HCT116 (cell line): ENCODE results near the gene CLCA2. TPM values are rescaled to one million over a fixed set of nuclear protein-coding genes. Genes with fewer than 3 reads are reported as not detected.

Experiments used
- ATAC-seq: fragments of 200-7000 bp; cut with Tn5 transposase; 2 replicates; pipeline ENCODE4 v1.9.1; 2020; ENCODE audit warnings: mild to moderate bottlenecking, moderate library complexity
- BruUV-seq: library from RNA; stranded (reverse); fragments of 400-500 nt; replicated peaks from 2 replicates; lab custom pipeline; 2021; lab: Mats Ljungman, UMichigan
- CTCF ChIA-PET: fragments of 300-600 bp; sonication (Branson Sonifier 250); formaldehyde crosslinking; loops from one replicate; lab custom pipeline; 2021; ENCODE audit warnings: antibody characterized with exemption; lab: Charles Lee
- POLR2A ChIA-PET: fragments of 300-600, 350-600 bp; sonication (Branson Sonifier 250); formaldehyde crosslinking; loops from one replicate; lab custom pipeline; 2021; ENCODE audit warnings: antibody characterized with exemption; lab: Charles Lee
- RAD21 ChIA-PET, 2 experiments: fragments of 300-600 bp; sonication (Branson Sonifier 250); formaldehyde crosslinking; loops; one replicate each; lab custom pipeline; 2023; ENCODE audit warnings: low total read pairs in 2 of 2; ENCODE audit not compliant: uncharacterized antibody in 2 of 2, unreplicated experiment in 2 of 2, low non-redundant PET in 1 of 2; lab: Charles Lee
- DNase-seq: peaks from one replicate; pipeline ENCODE4 v3.0.0-alpha.2; 2010; ENCODE audit warnings: low read depth, low spot score
- H2AFZ ChIP-seq: fragments of 200-600 bp; shearing (Covaris generic), sonication (generic); 2 replicates; pipeline ENCODE4 v1.6.1; 2017; ENCODE audit warnings: low read depth, mixed run types, mixed read lengths, antibody characterized with exemption, low read length; ENCODE audit not compliant: poor library complexity, severe bottlenecking
- H3K27ac ChIP-seq: 2 replicates; pipeline ENCODE4 v1.5.1; 2012; ENCODE audit warnings: low read depth, low read length
- H3K27me3 ChIP-seq: fragments of 200-600 bp; sonication (generic); 2 replicates; pipeline ENCODE4 v1.6.1; 2016; ENCODE audit warnings: mixed run types, low read length, mixed read lengths; ENCODE audit not compliant: insufficient read depth
- H3K36me3 ChIP-seq, 2 experiments: fragments of 200-500 bp in 1 of 2; fragments of 200-600 bp in 1 of 2; sonication (Bioruptor generic) in 1 of 2; sonication (generic) in 1 of 2; 2 replicates each; pipeline versions ENCODE4 v1.5.1 to v1.6.1; 2014 to 2016; ENCODE audit warnings: low read length in 2 of 2, inconsistent platforms in 1 of 2, mixed read lengths in 1 of 2, mixed run types in 1 of 2; ENCODE audit not compliant: insufficient read depth in 2 of 2, control insufficient read depth in 1 of 2
- H3K4me1 ChIP-seq, 2 experiments: fragments of 200-600 bp in 1 of 2; sonication (generic) in 1 of 2; 2 replicates each; pipeline versions ENCODE4 v1.5.1 to v1.6.1; 2012 to 2017; ENCODE audit warnings: low read length in 2 of 2, inconsistent platforms in 1 of 2, mild to moderate bottlenecking in 1 of 2, mixed read lengths in 1 of 2, mixed run types in 1 of 2, moderate library complexity in 1 of 2; ENCODE audit not compliant: insufficient read depth in 2 of 2, control insufficient read depth in 1 of 2
- H3K4me2 ChIP-seq: fragments of 200-600 bp; sonication (generic); 2 replicates; pipeline ENCODE4 v1.6.1; 2017; ENCODE audit warnings: mixed run types, low read length, mixed read lengths
- H3K4me3 ChIP-seq, 2 experiments: fragments of 200-600 bp in 1 of 2; sonication (generic) in 1 of 2; replicated peaks in 1 of 2; 2 replicates each; pipeline ENCODE4 v1.5.1; 2011 to 2016; ENCODE audit warnings: low read length in 2 of 2, control low read depth in 1 of 2, low read depth in 1 of 2, mild to moderate bottlenecking in 1 of 2, mixed read lengths in 1 of 2, mixed run types in 1 of 2
- H3K79me2 ChIP-seq: fragments of 200-600 bp; sonication (generic); 2 replicates; pipeline ENCODE4 v1.6.1; 2017; ENCODE audit warnings: mild to moderate bottlenecking, mixed run types, low read length, moderate library complexity, mixed read lengths; ENCODE audit not compliant: insufficient read depth
- H3K9ac ChIP-seq: fragments of 200-600 bp; sonication (generic); 2 replicates; pipeline ENCODE4 v1.6.1; 2016; ENCODE audit warnings: low read length, mixed read lengths
- H3K9me2 ChIP-seq: fragments of 200-600 bp; sonication (generic), shearing (Covaris generic); 2 replicates; pipeline ENCODE4 v1.6.1; 2017; ENCODE audit warnings: mixed run types, mild to moderate bottlenecking, moderate library complexity; ENCODE audit not compliant: insufficient read depth
- H3K9me3 ChIP-seq, 2 experiments: fragments of 200-500 bp in 1 of 2; fragments of 200-600 bp in 1 of 2; sonication (Bioruptor generic) in 1 of 2; sonication (generic) in 1 of 2; 2 replicates each; pipeline ENCODE4 v1.6.1; 2014 to 2017; ENCODE audit warnings: low read length in 2 of 2, mixed read lengths in 2 of 2, inconsistent platforms in 1 of 2, low read depth in 1 of 2, mild to moderate bottlenecking in 1 of 2, mixed run types in 1 of 2, moderate library complexity in 1 of 2; ENCODE audit not compliant: control insufficient read depth in 1 of 2, insufficient read depth in 1 of 2
- H4K20me1 ChIP-seq: fragments of 200-600 bp; sonication (generic), shearing (Covaris generic); 2 replicates; pipeline ENCODE4 v1.6.1; 2017; ENCODE audit warnings: mixed run types, mild to moderate bottlenecking, moderate library complexity; ENCODE audit not compliant: insufficient read depth
- POLR2AphosphoS5 ChIP-seq: IDR thresholded peaks from 2 replicates; pipeline ENCODE4 v1.6.1; 2011; ENCODE audit warnings: mild to moderate bottlenecking, low read depth, low read length, moderate library complexity
- intact Hi-C: fragments of 100-400 bp; cut with micrococcal nuclease; formaldehyde crosslinking; loops from 2 replicates; pipeline ENCODE4 v1.10.0; 2022
- total RNA-seq: library from RNA; stranded (reverse); gene quantifications from one replicate; pipeline ENCODE4 v1.2.1, GENCODE V29; 2021; ENCODE audit not compliant: unreplicated experiment
- TF ChIP-seq, protein P1 (sequence below): IDR thresholded peaks from 2 replicates; pipeline ENCODE4 v1.6.1; 2011; ENCODE audit warnings: mild to moderate bottlenecking, low read length, moderate library complexity; ENCODE audit not compliant: insufficient replicate concordance; ENCODE audit errors: extremely low read depth
- TF ChIP-seq, protein P2 (sequence below): IDR thresholded peaks from 2 replicates; pipeline ENCODE4 v1.6.1; 2012; ENCODE audit warnings: low read depth

The CLCA2 gene
- total RNA-seq, 1 experiment from 2014 or later: not detected

DNA sequence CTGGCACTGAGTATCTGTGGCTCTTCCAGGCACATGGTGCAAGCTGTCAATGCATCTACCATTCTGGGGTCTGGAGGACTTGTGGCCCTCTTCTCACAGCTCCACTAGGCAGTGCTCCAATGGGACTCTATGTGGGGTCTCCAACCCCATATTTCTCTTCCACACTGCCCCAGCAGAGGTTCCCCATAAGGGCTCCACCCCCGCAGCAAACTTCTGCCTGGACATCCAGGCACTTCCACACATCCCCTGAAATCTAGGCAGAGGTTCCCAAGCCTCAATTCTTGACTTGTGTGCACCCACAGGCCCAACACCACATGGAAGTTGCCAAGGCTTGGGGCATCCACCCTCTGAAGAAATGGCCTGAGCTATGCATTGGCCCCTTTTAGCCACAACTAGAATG, 46.6 kb upstream of the CLCA2 start:
- POLR2A ChIA-PET: no interaction called here
- CTCF ChIA-PET: no interaction called here
- no peak overlapping the region for H3K27ac ChIP-seq
- H3K4me1 ChIP-seq: no peaks in the 10 kb centered on the region
- H3K9me2 ChIP-seq: no peaks in the 10 kb centered on the region
- peaks cover 0 to 8% of the 10 kb centered on the region in 2 experiments; a peak in 2 of 4 replicates for H3K36me3 ChIP-seq
- DNase-seq: no peak
- no peak overlapping the region for H3K9ac ChIP-seq
- no peaks in the 10 kb centered on the region for H3K79me2 ChIP-seq
- no peak overlapping the region for H2AFZ ChIP-seq
- intact Hi-C loops: no loop called here
- peaks cover 4 to 8% of the 10 kb centered on the region in 2 experiments; a peak in 2 of 4 replicates for H3K9me3 ChIP-seq
- no peaks in the 10 kb centered on the region for H4K20me1 ChIP-seq
- H3K4me3 ChIP-seq: no peak overlapping the region
- no peaks in the 10 kb centered on the region for H3K27me3 ChIP-seq
- TF ChIP-seq POLR2AphosphoS5: no peak
- TF ChIP-seq, protein P1, sequence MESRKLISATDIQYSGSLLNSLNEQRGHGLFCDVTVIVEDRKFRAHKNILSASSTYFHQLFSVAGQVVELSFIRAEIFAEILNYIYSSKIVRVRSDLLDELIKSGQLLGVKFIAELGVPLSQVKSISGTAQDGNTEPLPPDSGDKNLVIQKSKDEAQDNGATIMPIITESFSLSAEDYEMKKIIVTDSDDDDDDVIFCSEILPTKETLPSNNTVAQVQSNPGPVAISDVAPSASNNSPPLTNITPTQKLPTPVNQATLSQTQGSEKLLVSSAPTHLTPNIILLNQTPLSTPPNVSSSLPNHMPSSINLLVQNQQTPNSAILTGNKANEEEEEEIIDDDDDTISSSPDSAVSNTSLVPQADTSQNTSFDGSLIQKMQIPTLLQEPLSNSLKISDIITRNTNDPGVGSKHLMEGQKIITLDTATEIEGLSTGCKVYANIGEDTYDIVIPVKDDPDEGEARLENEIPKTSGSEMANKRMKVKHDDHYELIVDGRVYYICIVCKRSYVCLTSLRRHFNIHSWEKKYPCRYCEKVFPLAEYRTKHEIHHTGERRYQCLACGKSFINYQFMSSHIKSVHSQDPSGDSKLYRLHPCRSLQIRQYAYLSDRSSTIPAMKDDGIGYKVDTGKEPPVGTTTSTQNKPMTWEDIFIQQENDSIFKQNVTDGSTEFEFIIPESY: no peak
- TF ChIP-seq, protein P2, sequence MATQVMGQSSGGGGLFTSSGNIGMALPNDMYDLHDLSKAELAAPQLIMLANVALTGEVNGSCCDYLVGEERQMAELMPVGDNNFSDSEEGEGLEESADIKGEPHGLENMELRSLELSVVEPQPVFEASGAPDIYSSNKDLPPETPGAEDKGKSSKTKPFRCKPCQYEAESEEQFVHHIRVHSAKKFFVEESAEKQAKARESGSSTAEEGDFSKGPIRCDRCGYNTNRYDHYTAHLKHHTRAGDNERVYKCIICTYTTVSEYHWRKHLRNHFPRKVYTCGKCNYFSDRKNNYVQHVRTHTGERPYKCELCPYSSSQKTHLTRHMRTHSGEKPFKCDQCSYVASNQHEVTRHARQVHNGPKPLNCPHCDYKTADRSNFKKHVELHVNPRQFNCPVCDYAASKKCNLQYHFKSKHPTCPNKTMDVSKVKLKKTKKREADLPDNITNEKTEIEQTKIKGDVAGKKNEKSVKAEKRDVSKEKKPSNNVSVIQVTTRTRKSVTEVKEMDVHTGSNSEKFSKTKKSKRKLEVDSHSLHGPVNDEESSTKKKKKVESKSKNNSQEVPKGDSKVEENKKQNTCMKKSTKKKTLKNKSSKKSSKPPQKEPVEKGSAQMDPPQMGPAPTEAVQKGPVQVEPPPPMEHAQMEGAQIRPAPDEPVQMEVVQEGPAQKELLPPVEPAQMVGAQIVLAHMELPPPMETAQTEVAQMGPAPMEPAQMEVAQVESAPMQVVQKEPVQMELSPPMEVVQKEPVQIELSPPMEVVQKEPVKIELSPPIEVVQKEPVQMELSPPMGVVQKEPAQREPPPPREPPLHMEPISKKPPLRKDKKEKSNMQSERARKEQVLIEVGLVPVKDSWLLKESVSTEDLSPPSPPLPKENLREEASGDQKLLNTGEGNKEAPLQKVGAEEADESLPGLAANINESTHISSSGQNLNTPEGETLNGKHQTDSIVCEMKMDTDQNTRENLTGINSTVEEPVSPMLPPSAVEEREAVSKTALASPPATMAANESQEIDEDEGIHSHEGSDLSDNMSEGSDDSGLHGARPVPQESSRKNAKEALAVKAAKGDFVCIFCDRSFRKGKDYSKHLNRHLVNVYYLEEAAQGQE: no peak
- RAD21 ChIA-PET: no interaction called here
- no peak for ATAC-seq
- no TSS peak for BruUV-seq
- no peak overlapping the region for H3K4me2 ChIP-seq
